Loucy (cell line): Measurements from ENCODE around the gene SLC35F3.

Experiments used
- H2AFZ ChIP-seq: fragments of 200-600 bp; sonication (generic); 2 replicates; pipeline ENCODE4 v1.6.0; 2016; ENCODE audit warnings: antibody characterized with exemption, mild to moderate bottlenecking, low read length, moderate library complexity
- H3F3A ChIP-seq: fragments of 200-600 bp; 2 replicates; pipeline ENCODE4 v1.6.0; 2016; ENCODE audit warnings: antibody characterized with exemption, low read depth, mild to moderate bottlenecking
- H3K27me3 ChIP-seq: fragments of 200-600 bp; sonication (generic); 2 replicates; pipeline ENCODE4 v1.6.1; 2014; ENCODE audit warnings: low read length, mild to moderate bottlenecking; ENCODE audit not compliant: insufficient read depth, poor library complexity, severe bottlenecking
- H3K36me3 ChIP-seq: fragments of 200-600 bp; sonication (generic); 2 replicates; pipeline ENCODE4 v1.6.1; 2016; ENCODE audit warnings: low read length; ENCODE audit not compliant: insufficient read depth
- H3K4me1 ChIP-seq: fragments of 200-600 bp; sonication (generic); 2 replicates; pipeline ENCODE4 v1.5.1; 2014; ENCODE audit warnings: low read length, mild to moderate bottlenecking; ENCODE audit not compliant: insufficient read depth, poor library complexity, severe bottlenecking
- H3K4me2 ChIP-seq: fragments of 200-600 bp; sonication (generic); 2 replicates; pipeline ENCODE4 v1.6.0; 2014; ENCODE audit warnings: antibody characterized with exemption, low read length, low read depth, mild to moderate bottlenecking; ENCODE audit not compliant: poor library complexity, severe bottlenecking
- H3K4me3 ChIP-seq: fragments of 200-600 bp; sonication (generic); 2 replicates; pipeline ENCODE4 v1.5.1; 2014; ENCODE audit warnings: low read length, mild to moderate bottlenecking, mixed read lengths; ENCODE audit not compliant: poor library complexity, severe bottlenecking
- H3K79me2 ChIP-seq: fragments of 200-600 bp; sonication (generic); 2 replicates; pipeline ENCODE4 v1.6.1; 2014; ENCODE audit warnings: low read length; ENCODE audit not compliant: insufficient read depth
- H3K9ac ChIP-seq: fragments of 200-600 bp; sonication (generic); 2 replicates; pipeline ENCODE4 v1.6.0; 2014; ENCODE audit warnings: mild to moderate bottlenecking, low read depth, low read length, moderate library complexity; ENCODE audit not compliant: poor library complexity, severe bottlenecking
- H3K9me2 ChIP-seq: fragments of 200-600 bp; sonication (generic); replicated peaks from 2 replicates; pipeline ENCODE4 v1.6.1; 2016; ENCODE audit warnings: low read depth, low read length, mixed read lengths
- H3K9me3 ChIP-seq: fragments of 200-600 bp; sonication (generic); 2 replicates; pipeline ENCODE4 v1.6.1; 2014; ENCODE audit warnings: mild to moderate bottlenecking, antibody characterized with exemption, low read length, low read depth; ENCODE audit not compliant: insufficient read depth
- H4K20me1 ChIP-seq: fragments of 200-600 bp; sonication (generic); 2 replicates; pipeline ENCODE4 v1.6.0; 2014; ENCODE audit warnings: antibody characterized with exemption, low read length, mild to moderate bottlenecking; ENCODE audit not compliant: insufficient read depth, poor library complexity, severe bottlenecking
- EZH2phosphoT487 ChIP-seq: fragments of 200-600 bp; IDR thresholded peaks from 2 replicates; pipeline ENCODE4 v1.6.1; 2018; ENCODE audit warnings: antibody characterized with exemption, mild to moderate bottlenecking, moderate library complexity, borderline replicate concordance
- TF ChIP-seq, protein P1 (sequence below): fragments of 200-600 bp; sonication (generic); conservative IDR thresholded peaks from 2 replicates; pipeline ENCODE4 v1.5.1; 2014; ENCODE audit warnings: mild to moderate bottlenecking, antibody characterized with exemption, low read length

SLC35F3 gene

DNA sequence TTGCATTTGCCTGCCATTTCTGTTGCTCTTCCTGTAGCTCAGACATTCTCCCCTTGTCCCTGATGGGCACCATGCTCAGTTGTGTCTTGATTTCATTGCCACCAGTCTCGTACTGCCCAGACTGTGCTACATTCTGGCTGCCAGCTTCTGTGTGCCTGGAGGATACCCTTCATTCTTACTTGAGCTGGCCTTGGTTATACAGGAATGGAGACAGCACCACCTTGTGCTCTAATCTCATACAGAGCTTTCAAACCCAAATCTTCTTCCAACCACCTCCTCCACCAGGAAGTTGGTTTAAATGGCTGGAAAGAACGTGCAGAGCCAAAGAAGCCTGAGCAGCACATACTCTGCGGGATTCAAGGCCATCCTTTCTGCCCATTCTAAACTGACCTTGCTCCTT is 165.3 kb downstream of the SLC35F3 start:
- no peak overlapping the region for H3K9ac ChIP-seq
- no peaks in the 10 kb centered on the region for H3K4me1 ChIP-seq
- no peaks in the 10 kb centered on the region for H3F3A ChIP-seq
- no peaks in the 10 kb centered on the region for H3K9me3 ChIP-seq
- H2AFZ ChIP-seq: peak overlapping the region; percentile 4; the same call in 1 of the 2 replicates
- H3K79me2 ChIP-seq: no peaks in the 10 kb centered on the region
- H3K9me2 ChIP-seq: no peaks in the 10 kb centered on the region
- H4K20me1 ChIP-seq: no peaks in the 10 kb centered on the region
- no peak overlapping the region for H3K4me2 ChIP-seq
- H3K4me3 ChIP-seq: no peak overlapping the region
- no peaks in the 10 kb centered on the region for H3K27me3 ChIP-seq
- no peaks in the 10 kb centered on the region for H3K36me3 ChIP-seq
- TF ChIP-seq, protein P1, sequence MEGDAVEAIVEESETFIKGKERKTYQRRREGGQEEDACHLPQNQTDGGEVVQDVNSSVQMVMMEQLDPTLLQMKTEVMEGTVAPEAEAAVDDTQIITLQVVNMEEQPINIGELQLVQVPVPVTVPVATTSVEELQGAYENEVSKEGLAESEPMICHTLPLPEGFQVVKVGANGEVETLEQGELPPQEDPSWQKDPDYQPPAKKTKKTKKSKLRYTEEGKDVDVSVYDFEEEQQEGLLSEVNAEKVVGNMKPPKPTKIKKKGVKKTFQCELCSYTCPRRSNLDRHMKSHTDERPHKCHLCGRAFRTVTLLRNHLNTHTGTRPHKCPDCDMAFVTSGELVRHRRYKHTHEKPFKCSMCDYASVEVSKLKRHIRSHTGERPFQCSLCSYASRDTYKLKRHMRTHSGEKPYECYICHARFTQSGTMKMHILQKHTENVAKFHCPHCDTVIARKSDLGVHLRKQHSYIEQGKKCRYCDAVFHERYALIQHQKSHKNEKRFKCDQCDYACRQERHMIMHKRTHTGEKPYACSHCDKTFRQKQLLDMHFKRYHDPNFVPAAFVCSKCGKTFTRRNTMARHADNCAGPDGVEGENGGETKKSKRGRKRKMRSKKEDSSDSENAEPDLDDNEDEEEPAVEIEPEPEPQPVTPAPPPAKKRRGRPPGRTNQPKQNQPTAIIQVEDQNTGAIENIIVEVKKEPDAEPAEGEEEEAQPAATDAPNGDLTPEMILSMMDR: peak; percentile 52
- no peak for TF ChIP-seq EZH2phosphoT487

DNA sequence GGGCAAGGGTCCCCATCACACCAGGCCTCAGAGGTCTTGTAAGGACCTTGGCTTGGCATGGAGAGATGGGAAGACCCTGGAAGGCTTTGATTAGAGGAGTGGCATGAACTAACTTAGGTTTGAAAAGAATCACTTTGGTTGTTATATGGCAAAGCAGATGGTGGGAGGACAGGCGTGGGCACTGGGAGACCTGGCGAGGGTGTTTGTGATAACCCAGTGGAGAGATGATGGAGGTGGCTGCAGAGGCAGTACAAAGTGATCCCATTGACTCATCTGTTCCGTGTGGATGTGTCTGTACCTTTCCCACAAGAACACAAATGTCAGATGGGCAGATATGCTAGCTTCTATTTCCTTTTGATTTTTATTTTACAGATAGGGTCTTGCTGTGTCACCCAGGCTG is 168.3 kb downstream of the SLC35F3 start:
- H4K20me1 ChIP-seq: no peaks in the 10 kb centered on the region
- TF ChIP-seq EZH2phosphoT487: no peak
- TF ChIP-seq, protein P1: no peak
- H3K9me2 ChIP-seq: no peaks in the 10 kb centered on the region
- no peaks in the 10 kb centered on the region for H3K4me1 ChIP-seq
- H3K27me3 ChIP-seq: no peaks in the 10 kb centered on the region
- no peak overlapping the region for H3K9ac ChIP-seq
- H3K4me2 ChIP-seq: no peak overlapping the region
- no peak overlapping the region for H2AFZ ChIP-seq
- no peaks in the 10 kb centered on the region for H3F3A ChIP-seq
- H3K4me3 ChIP-seq: no peak overlapping the region
- H3K79me2 ChIP-seq: no peaks in the 10 kb centered on the region
- no peaks in the 10 kb centered on the region for H3K36me3 ChIP-seq
- no peaks in the 10 kb centered on the region for H3K9me3 ChIP-seq

DNA sequence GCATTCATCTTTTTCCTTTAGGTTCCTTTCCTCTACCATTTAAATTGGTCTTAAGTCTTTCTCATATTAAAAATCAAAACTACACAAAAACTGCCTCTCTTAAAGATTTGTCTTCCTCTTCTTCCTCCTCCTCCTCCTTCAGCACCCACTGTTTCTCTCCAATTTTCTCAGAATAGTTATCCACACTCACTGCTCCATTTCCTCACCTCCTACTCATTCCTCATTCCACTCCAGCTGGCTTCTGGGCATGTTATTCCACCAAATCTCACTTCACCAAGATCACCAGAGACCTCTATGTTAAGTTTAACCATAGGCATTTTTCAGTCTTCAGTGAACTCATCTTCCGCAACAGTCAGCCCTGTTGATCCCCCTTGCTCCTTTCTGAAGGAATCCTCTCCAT is 173.7 kb downstream of the SLC35F3 start:
- H2AFZ ChIP-seq: no peak overlapping the region
- no peaks in the 10 kb centered on the region for H3K9me2 ChIP-seq
- no peak overlapping the region for H3K9ac ChIP-seq
- TF ChIP-seq EZH2phosphoT487: no peak
- TF ChIP-seq, protein P1: no peak
- H3K36me3 ChIP-seq: no peaks in the 10 kb centered on the region
- no peaks in the 10 kb centered on the region for H3F3A ChIP-seq
- no peaks in the 10 kb centered on the region for H4K20me1 ChIP-seq
- no peak overlapping the region for H3K4me3 ChIP-seq
- no peaks in the 10 kb centered on the region for H3K9me3 ChIP-seq
- H3K4me1 ChIP-seq: no peaks in the 10 kb centered on the region
- H3K79me2 ChIP-seq: no peaks in the 10 kb centered on the region
- no peaks in the 10 kb centered on the region for H3K27me3 ChIP-seq
- H3K4me2 ChIP-seq: no peak overlapping the region
